ENCODE data around the gene KIF5A. TPM values are rescaled to one million over a fixed set of nuclear protein-coding genes. Genes with fewer than 3 reads are reported as not detected.

Gene KIF5A
- total and polyA plus RNA-seq, 2 donors (not counting 3 experiments of a cell fraction or from before 2014, with no cell fraction given), result 0.07 to 0.35 TPM

- dilution Hi-C loops (cut with MboI; ENCODE audit: extremely low pct_ligation_motif_present, low sequenced_read_pairs) (no loop called here), intact Hi-C loops (cut with micrococcal nuclease) (no loop called here)
- H3K79me2 ChIP-seq (ENCODE audit: control insufficient read depth, insufficient read depth, low read length), result peaks cover 9% of the 10 kb centered on the region
- H3K4me3 ChIP-seq (replicated peaks in 1 of 3; ENCODE audit: insufficient read depth in 1 of 3, low read depth in 1 of 3, low read length in 3 of 3), result no peak overlapping the region
- CTCF ChIA-PET, result no interaction called here
- H3K4me2 ChIP-seq (ENCODE audit: insufficient read depth, low read length), result no peak overlapping the region
- H3K9me1 ChIP-seq (replicated peaks; ENCODE audit: control insufficient read depth, extremely low read depth, insufficient read depth, low read length), result no peaks in the 10 kb centered on the region
- no peaks in the 10 kb centered on the region for H4K20me1 ChIP-seq (replicated peaks; ENCODE audit: control insufficient read depth, extremely low read depth, insufficient read depth, low read length)
- H3K4me1 ChIP-seq (ENCODE audit: control insufficient read depth, extremely low read depth, insufficient read depth, low read length), result peaks cover 6% of the 10 kb centered on the region
- no peak overlapping the region for H3K9ac ChIP-seq (replicated peaks; ENCODE audit: extremely low read depth, insufficient read depth, low read length)
- H3K9me3 ChIP-seq (replicated peaks; ENCODE audit: control insufficient read depth, insufficient read depth, low read length), result no peaks in the 10 kb centered on the region
- BruUV-seq (replicated peaks), result no TSS peak
- no peak for DNase-seq (ENCODE audit: low read depth, low spot score)
- H3K27me3 ChIP-seq (ENCODE audit: control insufficient read depth in 2 of 2, insufficient read depth in 2 of 2, low read length in 2 of 2), result peaks cover 51 to 52% of the 10 kb centered on the region in 2 experiments
- POLR2A ChIA-PET, result no interaction called here
- H3K27ac ChIP-seq (ENCODE audit: insufficient read depth, low read depth, low read length), result no peak overlapping the region
- no peaks in the 10 kb centered on the region for H3K36me3 ChIP-seq (ENCODE audit: control insufficient read depth in 2 of 2, extremely low read depth in 1 of 2, insufficient read depth in 2 of 2, low read length in 2 of 2)
- TF ChIP-seq FOS (IDR thresholded peaks at IDR 0.05; ENCODE audit: borderline replicate concordance, insufficient read depth, low read length), result no peak
- TF ChIP-seq MAX (IDR thresholded peaks at IDR 0.05; ENCODE audit: insufficient read depth, insufficient read length), result no peak
- no peak for TF ChIP-seq JUN (IDR thresholded peaks at IDR 0.05; ENCODE audit: borderline replicate concordance, insufficient read depth, insufficient read length, low read depth)
- TF ChIP-seq EZH2 (IDR thresholded peaks at IDR 0.05; ENCODE audit: borderline replicate concordance, low read depth, low read length, severe bottlenecking), result peak; percentile 32
- TF ChIP-seq POLR2AphosphoS5 (IDR thresholded peaks at IDR 0.05; ENCODE audit: insufficient read depth, low read depth, low read length), result no peak
- no peak for TF ChIP-seq POLR2A (IDR thresholded peaks at IDR 0.05; ENCODE audit: low read depth, low read length)
- FAIRE-seq, result no peak
- H2AFZ ChIP-seq (ENCODE audit: low read depth, low read length), result no peak overlapping the region
Observed at GRCh38 chr12:57550641-57551549, 1.1 kb downstream of the KIF5A start.

Data from endothelial cell of umbilical vein (primary cell).